ENCODE data around the gene SLC35F2.
A peak's percentile ranks its signal among the peaks of the same experiment; 100 is the strongest.
"Not testable (repeated sequence)": the region's sequence is repeated elsewhere in the genome, so short reads cannot be mapped to it uniquely, and the experiment has no call there.

The SLC35F2 gene

DNA sequence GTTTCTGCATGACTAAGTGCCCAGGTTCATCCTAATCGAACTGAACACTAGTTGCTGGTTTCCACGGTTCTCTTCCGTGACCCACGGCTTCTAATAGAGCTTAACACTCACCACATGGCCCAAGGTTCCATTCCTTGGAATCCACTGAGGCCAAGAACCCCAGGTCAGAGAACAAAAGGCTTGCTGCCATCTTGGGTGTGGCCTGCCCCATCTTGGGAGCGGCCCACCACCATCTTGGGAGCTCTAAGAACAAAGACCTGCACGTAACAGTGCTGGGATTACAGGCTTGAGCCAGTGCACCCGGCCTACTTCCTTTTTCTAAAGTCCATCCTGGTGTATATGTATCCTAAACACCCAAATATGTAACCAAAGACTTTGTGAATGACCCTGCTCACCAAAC, 68.8 kb downstream of the SLC35F2 start:
- no peak for DNase-seq (ENCODE audit: low read depth in 2 of 2)

DNA sequence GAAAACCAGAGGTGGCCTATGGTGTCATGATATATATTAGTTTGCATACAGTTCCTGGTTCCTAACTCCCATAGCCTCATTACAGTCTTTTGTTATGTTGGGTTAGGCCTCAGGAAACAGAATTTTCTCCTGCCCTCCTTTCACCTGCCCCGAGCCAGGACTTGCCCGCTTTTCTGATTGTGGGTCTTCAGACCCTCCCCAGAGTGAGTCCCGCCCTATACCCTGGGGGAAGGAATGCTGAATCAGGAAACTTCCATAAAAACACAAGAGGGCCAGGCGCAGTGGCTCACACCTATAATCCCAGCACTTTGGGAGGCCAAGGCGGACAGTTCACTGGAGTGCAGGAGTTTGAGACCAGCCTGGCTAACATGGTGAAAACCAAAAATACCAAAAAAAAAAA, 70.9 kb downstream of the SLC35F2 start:
- no peak for DNase-seq (ENCODE audit: low read depth in 2 of 2)

DNA sequence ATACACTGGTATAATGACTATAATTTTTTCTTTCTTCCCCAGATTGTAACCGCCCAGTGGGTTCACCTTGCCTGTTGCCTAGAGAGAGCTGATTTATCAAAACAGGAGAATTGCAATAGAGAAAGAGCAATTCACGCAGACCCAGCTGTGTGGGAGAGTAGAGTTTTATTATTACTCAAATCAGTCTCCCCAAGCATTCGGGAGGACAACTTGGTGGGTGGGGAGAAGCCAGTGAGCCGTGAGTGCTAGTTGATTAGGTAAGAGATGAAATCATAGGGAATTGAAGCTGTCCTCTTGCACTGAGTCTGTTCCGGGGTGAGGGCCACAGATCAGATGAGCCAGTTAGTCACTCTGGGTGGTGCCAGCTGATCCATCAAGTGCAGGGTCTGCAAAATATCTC, 73.2 kb downstream of the SLC35F2 start:
- peak; percentile 20 to 23 for DNase-seq (ENCODE audit: low read depth in 2 of 2)

DNA sequence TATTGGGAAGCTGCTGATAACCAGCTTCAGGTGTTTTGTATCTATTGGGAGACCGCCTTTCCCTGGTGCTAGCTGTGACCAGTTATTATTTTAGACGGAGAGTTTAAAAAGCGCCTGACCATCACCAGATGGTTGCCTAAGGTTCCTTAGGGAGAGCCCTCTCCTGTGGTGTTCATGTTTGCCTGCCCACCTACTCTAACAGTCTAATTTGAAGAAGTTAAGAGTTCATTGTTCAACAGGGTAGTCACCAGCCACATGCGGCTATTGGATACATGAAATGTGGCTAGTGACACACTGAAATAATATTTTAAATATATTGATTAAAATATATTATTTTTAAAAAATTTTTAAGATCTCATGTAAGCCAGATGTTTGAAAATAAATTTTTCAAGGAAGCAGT, 75.5 kb downstream of the SLC35F2 start:
- no peak for DNase-seq (ENCODE audit: low read depth in 2 of 2)

DNA sequence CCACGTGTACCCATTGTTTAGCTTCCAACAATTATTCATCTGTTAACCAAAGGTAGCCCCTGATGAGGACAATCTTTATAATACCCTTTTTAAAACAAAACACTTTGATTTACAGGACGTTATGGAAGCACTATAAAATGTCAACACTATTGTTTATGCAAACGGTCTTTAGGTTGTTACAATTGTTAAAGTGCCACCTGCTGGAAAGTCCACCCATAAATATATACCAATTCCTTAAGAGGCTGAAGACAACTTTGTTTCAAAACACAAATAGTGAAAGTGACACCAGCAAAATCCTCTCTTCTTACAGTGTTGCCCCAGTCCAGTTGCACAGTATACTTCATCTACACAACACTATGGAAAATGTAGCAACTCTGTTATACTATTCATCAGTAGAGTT, 77.8 kb downstream of the SLC35F2 start:
- no peak for DNase-seq (ENCODE audit: low read depth in 2 of 2)

DNA sequence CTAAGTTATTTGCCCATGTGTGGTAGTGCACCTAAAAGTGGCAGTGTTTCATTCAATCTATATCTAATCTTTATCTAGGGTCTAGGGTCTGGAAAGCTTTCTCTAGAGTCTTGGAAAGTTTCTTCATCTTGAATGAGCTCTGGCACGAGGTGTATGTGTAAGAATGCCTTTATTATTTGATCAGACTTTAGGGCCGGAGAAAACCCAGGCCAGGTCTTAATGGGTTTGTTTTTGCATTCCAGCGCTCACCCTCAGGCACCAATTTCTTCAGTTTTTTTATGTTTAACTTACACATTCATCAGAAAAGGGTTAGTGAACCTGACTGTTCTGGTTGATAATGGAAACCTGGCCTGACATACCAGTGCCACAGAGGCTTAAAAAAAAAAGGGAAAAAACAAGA, 78.5 kb downstream of the SLC35F2 start:
- no peak for DNase-seq (ENCODE audit: low read depth in 2 of 2)

DNA sequence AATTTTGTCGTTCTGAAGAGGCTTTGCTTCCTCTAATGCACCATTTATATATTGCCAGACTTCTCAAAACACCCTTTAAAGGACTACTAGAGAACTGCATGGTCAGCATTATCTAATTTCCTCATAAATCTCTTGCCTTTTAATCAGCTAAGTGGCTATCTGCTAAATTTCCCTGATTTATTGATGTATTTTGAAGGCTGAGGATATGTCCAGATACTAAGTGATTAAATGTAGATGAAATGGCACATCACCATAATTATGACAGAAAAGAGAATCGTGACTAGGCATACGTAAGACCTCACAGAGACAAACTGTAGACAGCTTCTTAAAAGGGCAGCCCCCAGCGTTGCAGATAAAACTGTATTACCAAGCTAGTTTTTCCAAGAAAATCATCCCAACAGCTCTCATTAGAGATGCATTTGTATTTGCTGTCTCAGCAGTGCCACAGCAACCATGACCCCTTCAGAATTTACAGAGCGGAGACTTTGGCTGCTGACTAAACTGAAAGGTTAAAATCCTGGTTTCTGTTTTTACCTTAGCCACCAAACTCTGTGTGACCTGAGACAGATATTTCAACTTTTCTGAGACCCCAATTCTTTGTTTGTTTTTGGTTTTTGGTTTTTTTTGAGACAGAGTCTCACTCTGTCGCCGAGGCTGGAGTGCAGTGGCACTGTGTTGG, 79.6 kb downstream of the SLC35F2 start:
- no peak for DNase-seq (ENCODE audit: low read depth in 2 of 2)

DNA sequence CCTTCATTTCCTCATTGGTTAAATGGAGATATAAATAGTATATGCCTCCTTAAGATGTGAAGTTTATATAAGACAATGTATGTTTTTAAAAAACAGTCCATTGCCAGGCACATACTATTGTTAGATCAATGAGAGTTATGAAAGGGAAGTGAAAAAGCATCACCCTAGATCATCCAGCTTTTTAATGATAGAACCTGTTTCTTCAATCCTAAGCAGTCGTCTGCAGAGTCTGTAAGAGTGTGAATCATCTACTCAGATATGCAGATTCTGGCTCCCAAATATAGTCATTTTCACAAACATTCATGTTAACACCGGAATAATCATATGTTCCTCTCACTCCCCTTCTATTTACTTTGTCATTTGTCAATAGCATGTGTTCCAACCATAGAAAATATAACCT, 81.5 kb downstream of the SLC35F2 start:
- no peak for DNase-seq (ENCODE audit: low read depth in 2 of 2)

DNA sequence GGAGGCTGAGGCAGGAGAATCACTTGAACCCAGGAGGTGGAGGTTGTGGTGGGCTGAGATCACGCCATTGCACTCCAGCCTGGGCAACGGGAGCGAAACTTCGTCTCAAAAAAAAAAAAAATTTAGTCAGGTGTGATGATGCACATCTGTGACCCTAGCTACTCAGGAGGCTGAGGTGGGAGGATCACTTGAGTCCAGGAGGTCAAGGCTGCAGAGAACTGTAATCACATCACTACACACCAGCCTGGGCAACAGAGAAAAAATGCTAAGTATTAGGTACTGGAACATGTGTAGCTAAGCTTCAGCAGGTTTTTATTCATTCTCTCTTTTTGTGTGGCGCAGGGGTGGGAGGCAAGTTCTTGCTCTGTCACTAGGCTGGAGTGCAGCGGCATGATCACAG, 82.5 kb downstream of the SLC35F2 start:
- DNase-seq (ENCODE audit: low read depth in 2 of 2): no peak

DNA sequence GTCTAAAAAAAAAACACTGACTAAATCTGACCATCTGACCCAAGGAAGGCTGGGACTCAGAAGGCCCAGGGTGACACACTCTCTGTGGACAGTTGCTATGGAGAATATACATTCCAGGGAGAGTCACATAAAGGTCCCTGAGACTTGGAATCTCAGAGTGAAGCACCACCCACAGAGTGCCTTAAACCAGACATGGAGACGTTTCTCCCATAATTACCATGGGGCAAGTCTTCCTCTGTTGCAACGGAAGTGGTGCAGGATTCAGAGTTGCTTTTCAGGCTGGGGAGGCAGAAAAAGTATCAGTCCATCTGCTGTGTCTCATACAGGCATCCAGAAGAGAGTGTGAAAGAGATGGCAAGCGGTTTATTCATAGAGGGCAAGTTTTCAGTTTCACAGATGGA, 88.0 kb downstream of the SLC35F2 start:
- no peak for DNase-seq (ENCODE audit: low read depth in 2 of 2)

DNA sequence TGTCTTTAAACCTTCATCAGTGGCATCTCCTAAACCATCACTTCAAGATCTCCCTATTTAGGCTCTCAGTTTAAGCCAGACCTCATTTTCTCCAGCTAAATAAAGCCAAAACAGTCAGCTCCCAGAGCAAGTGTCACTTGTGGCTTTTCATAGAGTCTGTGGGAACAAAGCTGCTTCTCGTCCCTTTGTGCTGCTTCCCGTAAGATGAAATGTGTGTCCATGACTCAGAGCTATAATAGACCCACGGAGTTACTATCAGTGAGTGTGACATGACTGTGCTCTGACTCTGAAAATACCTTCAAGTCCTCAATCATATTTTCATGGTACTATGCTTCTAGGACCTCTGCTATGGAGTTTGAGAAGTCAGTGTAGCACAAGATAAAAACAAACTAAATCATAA, 89.4 kb downstream of the SLC35F2 start:
- no peak for DNase-seq (ENCODE audit: low read depth in 2 of 2)

DNA sequence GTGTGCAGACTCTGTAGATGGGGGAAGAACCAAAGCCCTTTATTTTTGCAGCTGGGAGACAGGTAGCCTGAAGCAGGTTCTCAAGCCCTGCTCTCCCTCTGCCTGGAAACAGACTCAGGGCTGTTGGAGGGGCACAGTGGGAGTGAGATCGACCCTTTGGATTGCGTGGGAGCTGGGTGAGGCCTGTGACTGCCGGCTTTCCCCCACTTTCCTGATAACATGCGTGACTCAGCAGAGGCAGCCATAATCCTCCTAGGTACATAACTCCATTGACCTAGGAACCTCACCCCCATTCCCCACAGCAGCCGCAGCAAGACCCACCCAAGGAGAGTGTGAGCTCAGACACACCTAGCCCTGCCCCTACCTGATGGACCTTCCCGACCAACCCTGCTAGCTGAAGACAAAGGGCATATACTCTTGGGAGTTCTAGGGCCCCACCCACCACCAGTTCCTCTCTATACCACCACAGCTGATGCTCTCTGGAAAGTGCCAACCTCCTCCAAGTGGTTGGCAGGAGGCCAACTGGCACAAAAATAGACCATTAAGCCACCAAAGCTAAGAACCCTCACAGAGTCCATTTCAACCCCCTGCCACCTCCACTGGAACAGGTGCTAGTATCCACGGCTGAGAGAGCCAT, 99.8 kb downstream of the SLC35F2 start:
- DNase-seq (ENCODE audit: low read depth in 2 of 2): not testable (repeated sequence)

DNA sequence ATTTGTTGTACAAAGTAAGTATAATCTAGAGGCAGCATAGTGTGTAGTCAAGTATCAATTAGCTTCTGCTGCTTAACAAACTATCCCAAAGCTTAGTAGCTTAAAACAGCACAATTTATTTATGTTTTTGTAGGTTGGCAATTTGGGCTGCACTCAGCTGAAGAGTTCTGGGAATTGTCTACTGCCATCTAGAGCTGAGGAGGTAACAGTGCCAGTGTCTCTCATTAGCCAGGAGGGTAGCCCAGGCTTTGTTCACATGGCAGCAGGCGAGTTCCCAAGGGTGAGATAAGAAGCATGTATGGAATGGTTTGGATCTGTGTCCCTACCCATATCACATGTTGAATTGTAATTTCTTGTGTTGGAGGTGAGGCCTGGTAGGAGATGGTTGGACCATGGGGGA, 100.9 kb downstream of the SLC35F2 start:
- DNase-seq (ENCODE audit: low read depth in 2 of 2): no peak

DNA sequence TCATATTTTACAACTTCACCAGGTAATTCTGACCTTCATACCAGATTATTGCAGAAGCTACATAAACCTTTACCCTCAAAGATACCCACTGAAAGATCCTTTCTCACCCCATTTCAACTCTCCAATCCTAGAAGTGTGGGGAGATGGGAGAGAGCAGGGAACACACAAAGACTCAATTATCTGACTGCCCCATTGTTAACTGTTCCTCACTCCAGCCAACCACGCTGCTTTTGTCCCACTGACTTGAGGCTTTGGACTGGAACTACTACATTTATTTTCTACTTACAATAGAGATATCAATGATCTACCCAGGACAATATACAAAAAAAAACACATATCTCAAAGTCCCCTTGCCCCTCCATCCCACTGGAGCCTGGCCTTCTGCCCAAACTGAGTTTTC, 102.0 kb downstream of the SLC35F2 start:
- DNase-seq (ENCODE audit: low read depth in 2 of 2): no peak

DNA sequence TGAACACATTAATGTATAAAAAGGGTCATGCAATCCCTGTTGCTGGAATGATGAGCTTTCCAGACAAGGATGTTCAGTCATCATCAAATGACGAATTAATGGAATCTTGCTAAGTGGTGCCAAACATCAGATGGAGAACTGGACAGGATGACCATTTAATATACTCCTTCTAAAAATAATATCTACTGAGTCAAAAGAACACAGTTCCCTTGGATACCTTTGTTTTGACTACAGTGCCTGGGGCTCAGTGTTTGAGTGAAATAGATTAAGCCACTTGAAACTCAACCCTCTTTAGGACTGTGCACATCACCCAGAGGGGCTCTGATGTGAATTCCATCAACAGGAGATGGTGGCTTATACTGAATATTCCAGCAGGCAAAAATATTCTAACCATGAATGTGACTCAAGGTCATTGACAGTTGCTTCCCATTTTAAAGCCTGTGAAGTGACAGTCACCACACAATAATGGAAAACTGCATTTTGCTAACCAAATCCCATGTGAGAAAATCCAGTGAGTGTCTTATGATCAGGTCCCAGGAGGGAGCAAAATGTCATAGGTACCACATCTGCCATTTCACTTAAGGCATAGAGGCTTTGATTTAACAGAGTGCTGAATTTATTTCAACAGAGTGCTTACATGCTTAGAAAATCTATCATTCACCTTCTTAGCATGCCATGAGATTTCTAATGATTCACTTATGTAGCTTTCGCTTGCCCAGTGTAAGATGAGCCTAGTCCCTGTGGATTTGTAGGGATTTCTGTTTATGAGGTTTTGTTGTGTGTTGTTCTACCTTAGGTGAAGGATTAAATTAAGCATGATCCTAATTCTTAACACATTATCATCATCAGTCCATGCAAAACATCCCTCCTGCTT, 105.4 kb downstream of the SLC35F2 start:
- no peak for DNase-seq (ENCODE audit: low read depth in 2 of 2)

DNA sequence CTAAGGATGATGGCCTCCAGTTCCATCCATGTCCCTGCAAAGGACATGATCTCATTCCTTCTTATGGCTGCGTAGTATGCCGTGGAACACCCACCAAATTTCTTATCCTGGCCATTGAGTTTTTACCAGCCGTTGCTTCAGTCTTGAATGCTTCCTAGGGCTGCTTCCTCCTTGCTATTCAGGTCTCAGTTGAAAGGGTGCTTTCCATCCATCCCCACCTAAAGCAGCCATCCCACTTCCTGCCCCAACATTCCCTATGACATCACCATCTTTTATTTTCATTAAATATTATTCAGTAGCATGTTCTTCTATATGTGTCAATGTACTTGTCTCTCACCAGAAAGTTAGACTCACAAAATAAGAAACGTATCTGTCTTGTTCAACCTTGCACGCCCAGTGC, 106.1 kb downstream of the SLC35F2 start:
- DNase-seq (ENCODE audit: low read depth in 2 of 2): no peak

DNA sequence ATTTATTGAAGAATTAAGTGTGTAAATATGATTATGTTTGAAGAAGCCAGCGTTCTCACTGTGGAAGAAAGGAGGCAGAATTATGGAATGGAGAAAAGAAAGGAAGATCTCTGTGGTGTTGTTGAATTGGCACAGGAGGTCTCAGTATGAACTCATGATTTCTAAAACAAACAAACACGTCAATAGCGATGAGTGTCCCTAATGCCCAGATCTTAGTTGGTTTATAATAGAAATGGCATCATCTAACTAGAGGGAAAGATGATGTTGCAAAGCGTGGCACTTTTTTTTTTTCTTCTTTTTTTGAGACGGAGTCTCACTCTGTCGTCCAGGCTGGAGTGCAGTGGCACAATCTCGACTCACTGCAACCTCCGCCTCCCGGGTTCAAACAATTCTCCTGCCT, 107.5 kb downstream of the SLC35F2 start:
- DNase-seq (ENCODE audit: low read depth in 2 of 2): no peak

DNA sequence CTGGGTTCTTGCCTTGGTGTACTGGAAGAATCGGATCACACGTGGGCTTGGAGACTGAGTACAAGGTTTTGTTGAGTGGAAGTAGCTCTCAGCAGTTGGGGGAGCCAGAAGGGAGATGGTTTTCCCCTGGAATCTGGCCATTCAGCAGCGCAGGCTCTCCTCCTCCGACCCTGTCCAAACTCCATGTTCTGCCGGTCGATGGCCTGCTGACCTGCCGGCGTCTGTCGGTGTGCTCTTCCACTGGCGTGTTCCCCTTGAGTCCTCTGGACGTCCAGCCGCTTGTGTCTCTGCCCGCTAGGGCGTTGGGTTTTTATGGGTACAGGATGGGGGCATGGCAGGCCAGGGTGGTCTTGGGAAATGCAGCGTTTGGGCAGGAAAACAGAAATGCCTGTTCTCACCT, 108.3 kb downstream of the SLC35F2 start:
- no peak for DNase-seq (ENCODE audit: low read depth in 2 of 2)

DNA sequence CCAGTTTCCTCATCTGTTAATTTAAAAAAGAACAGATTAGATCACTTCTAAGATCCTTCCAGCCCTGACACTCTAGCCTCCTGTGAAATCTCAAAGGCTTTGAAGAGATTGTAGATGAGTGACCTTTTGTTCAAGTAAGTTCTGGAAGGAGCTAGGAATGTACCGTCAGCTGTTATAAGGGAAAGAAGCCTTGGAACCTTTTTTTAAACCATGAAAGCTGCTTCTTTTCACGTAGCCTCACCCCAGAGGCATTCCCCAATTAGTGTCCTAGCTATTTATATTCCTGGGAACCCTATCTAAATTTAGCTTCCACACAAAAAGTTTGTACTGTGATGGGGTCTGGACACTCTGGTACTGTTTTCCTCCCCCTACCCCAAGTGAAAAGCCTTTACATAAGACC, 111.0 kb downstream of the SLC35F2 start:
- DNase-seq (ENCODE audit: low read depth in 2 of 2): no peak

DNA sequence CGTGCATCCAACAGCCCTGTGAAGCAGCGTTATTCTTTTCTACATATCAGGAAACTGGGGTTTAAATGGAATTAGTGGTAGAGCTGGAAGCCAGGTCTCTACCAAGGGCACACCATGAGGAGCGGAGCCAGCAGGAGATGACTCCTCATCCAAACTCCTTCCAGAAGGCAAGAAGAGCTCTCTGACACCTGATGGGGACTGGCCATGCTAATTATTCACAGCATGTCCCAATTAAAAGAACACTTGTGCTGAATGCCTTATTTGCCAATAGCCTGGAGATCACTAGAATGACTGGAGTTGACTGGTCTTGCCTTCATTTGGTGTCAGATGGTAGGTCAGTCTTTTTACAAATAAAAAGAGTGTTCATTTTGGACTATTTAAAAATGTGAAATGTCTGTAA, 113.9 kb downstream of the SLC35F2 start:
- no peak for DNase-seq (ENCODE audit: low read depth in 2 of 2)

DNA sequence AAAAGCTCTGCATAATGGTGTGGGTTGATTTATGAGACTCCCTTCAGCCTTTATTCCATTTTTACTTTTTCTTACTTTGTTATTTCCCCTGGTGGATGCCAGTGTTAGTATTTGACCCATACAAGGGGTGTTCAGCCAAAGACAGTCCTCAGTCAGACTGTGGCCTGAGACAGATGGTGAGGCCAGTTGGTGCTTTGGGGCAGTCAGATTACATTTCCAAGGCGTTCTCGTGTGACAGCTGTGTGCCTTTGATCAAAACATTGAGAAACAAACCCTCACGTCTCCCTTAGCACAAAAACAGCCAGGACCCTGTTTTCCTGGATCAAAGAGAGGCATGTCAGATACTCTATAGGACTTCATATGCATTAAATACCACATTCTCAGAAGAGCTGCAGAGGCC, 115.4 kb downstream of the SLC35F2 start:
- no peak for DNase-seq (ENCODE audit: low read depth in 2 of 2)

DNA sequence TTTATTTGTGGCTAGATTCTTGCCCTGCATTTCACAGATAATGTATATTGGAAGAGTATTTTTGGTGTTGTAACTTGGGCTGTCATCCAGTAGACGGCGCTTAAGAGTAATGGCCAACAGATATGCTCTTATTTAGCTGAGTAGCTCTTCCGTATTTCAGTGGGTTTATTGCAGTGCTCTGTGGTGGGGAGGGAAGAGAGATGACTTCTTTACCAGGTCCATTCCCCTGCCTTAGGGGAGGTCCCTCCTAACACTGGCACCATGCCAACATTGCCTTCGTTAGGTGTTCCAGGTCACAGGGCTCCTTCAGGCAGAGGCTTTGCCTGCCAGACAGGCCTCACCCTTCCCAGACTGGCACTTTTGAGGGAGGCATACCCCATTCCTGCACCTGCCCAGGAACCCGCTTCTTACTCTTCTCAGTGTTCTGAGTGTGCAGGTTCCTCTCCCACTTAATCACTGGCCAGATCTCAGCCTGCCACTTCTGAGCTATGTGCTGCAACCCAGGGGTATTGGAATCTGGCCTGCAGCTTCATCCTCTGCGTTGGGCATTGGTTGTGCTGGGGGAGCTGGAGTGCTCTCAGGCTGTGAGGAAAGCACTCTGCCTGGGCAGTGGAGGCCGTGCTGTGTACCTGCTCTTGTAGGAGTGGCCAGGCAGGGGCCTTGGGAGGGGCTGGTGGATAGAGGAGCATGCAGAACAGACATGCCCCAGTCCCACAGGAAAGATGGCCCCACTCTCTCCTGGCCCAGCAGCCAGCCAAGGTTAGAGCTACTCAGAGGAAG, 117.4 kb downstream of the SLC35F2 start:
- peak in 1 of 2 donors; percentile 2 for DNase-seq (ENCODE audit: low read depth in 2 of 2)

All from stimulated activated CD4-positive, alpha-beta T cell treated with anti-CD3 and anti-CD28 coated beads, Interleukin-15, amount 100 ng/mL, for 48 hours (primary cell).